HCT116 (cell line): Measurements from ENCODE around the gene UBTF. TPM values are rescaled to one million over a fixed set of nuclear protein-coding genes. Genes with fewer than 3 reads are reported as not detected.
A peak's percentile ranks its signal among the peaks of the same experiment; 100 is the strongest.

Experiments used
- ATAC-seq: fragments of 200-7000 bp; cut with Tn5 transposase; 2 replicates; pipeline ENCODE4 v1.9.1; 2020; ENCODE audit warnings: mild to moderate bottlenecking, moderate library complexity
- BruUV-seq: library from RNA; stranded (reverse); fragments of 400-500 nt; replicated peaks from 2 replicates; lab custom pipeline; 2021; lab: Mats Ljungman, UMichigan
- CTCF ChIA-PET: fragments of 300-600 bp; sonication (Branson Sonifier 250); formaldehyde crosslinking; loops from one replicate; lab custom pipeline; 2021; ENCODE audit warnings: antibody characterized with exemption; lab: Charles Lee
- POLR2A ChIA-PET: fragments of 300-600, 350-600 bp; sonication (Branson Sonifier 250); formaldehyde crosslinking; loops from one replicate; lab custom pipeline; 2021; ENCODE audit warnings: antibody characterized with exemption; lab: Charles Lee
- RAD21 ChIA-PET, 2 experiments: fragments of 300-600 bp; sonication (Branson Sonifier 250); formaldehyde crosslinking; loops; one replicate each; lab custom pipeline; 2023; ENCODE audit warnings: low total read pairs in 2 of 2; ENCODE audit not compliant: uncharacterized antibody in 2 of 2, unreplicated experiment in 2 of 2, low non-redundant PET in 1 of 2; lab: Charles Lee
- DNase-seq: peaks from one replicate; pipeline ENCODE4 v3.0.0-alpha.2; 2010; ENCODE audit warnings: low read depth, low spot score
- H2AFZ ChIP-seq: fragments of 200-600 bp; shearing (Covaris generic), sonication (generic); 2 replicates; pipeline ENCODE4 v1.6.1; 2017; ENCODE audit warnings: low read depth, mixed run types, mixed read lengths, antibody characterized with exemption, low read length; ENCODE audit not compliant: poor library complexity, severe bottlenecking
- H3K27ac ChIP-seq: 2 replicates; pipeline ENCODE4 v1.5.1; 2012; ENCODE audit warnings: low read depth, low read length
- H3K27me3 ChIP-seq: fragments of 200-600 bp; sonication (generic); 2 replicates; pipeline ENCODE4 v1.6.1; 2016; ENCODE audit warnings: mixed run types, low read length, mixed read lengths; ENCODE audit not compliant: insufficient read depth
- H3K36me3 ChIP-seq, 2 experiments: fragments of 200-500 bp in 1 of 2; fragments of 200-600 bp in 1 of 2; sonication (Bioruptor generic) in 1 of 2; sonication (generic) in 1 of 2; 2 replicates each; pipeline versions ENCODE4 v1.5.1 to v1.6.1; 2014 to 2016; ENCODE audit warnings: low read length in 2 of 2, inconsistent platforms in 1 of 2, mixed read lengths in 1 of 2, mixed run types in 1 of 2; ENCODE audit not compliant: insufficient read depth in 2 of 2, control insufficient read depth in 1 of 2
- H3K4me1 ChIP-seq, 2 experiments: fragments of 200-600 bp in 1 of 2; sonication (generic) in 1 of 2; 2 replicates each; pipeline versions ENCODE4 v1.5.1 to v1.6.1; 2012 to 2017; ENCODE audit warnings: low read length in 2 of 2, inconsistent platforms in 1 of 2, mild to moderate bottlenecking in 1 of 2, mixed read lengths in 1 of 2, mixed run types in 1 of 2, moderate library complexity in 1 of 2; ENCODE audit not compliant: insufficient read depth in 2 of 2, control insufficient read depth in 1 of 2
- H3K4me2 ChIP-seq: fragments of 200-600 bp; sonication (generic); 2 replicates; pipeline ENCODE4 v1.6.1; 2017; ENCODE audit warnings: mixed run types, low read length, mixed read lengths
- H3K4me3 ChIP-seq, 2 experiments: fragments of 200-600 bp in 1 of 2; sonication (generic) in 1 of 2; replicated peaks in 1 of 2; 2 replicates each; pipeline ENCODE4 v1.5.1; 2011 to 2016; ENCODE audit warnings: low read length in 2 of 2, control low read depth in 1 of 2, low read depth in 1 of 2, mild to moderate bottlenecking in 1 of 2, mixed read lengths in 1 of 2, mixed run types in 1 of 2
- H3K79me2 ChIP-seq: fragments of 200-600 bp; sonication (generic); 2 replicates; pipeline ENCODE4 v1.6.1; 2017; ENCODE audit warnings: mild to moderate bottlenecking, mixed run types, low read length, moderate library complexity, mixed read lengths; ENCODE audit not compliant: insufficient read depth
- H3K9ac ChIP-seq: fragments of 200-600 bp; sonication (generic); 2 replicates; pipeline ENCODE4 v1.6.1; 2016; ENCODE audit warnings: low read length, mixed read lengths
- H3K9me2 ChIP-seq: fragments of 200-600 bp; sonication (generic), shearing (Covaris generic); 2 replicates; pipeline ENCODE4 v1.6.1; 2017; ENCODE audit warnings: mixed run types, mild to moderate bottlenecking, moderate library complexity; ENCODE audit not compliant: insufficient read depth
- H3K9me3 ChIP-seq, 2 experiments: fragments of 200-500 bp in 1 of 2; fragments of 200-600 bp in 1 of 2; sonication (Bioruptor generic) in 1 of 2; sonication (generic) in 1 of 2; 2 replicates each; pipeline ENCODE4 v1.6.1; 2014 to 2017; ENCODE audit warnings: low read length in 2 of 2, mixed read lengths in 2 of 2, inconsistent platforms in 1 of 2, low read depth in 1 of 2, mild to moderate bottlenecking in 1 of 2, mixed run types in 1 of 2, moderate library complexity in 1 of 2; ENCODE audit not compliant: control insufficient read depth in 1 of 2, insufficient read depth in 1 of 2
- H4K20me1 ChIP-seq: fragments of 200-600 bp; sonication (generic), shearing (Covaris generic); 2 replicates; pipeline ENCODE4 v1.6.1; 2017; ENCODE audit warnings: mixed run types, mild to moderate bottlenecking, moderate library complexity; ENCODE audit not compliant: insufficient read depth
- POLR2A ChIP-seq: IDR thresholded peaks from 2 replicates; pipeline ENCODE4 v1.7.0; 2011; ENCODE audit warnings: borderline replicate concordance; ENCODE audit not compliant: insufficient read depth, insufficient read length; ENCODE audit errors: extremely low read depth
- POLR2AphosphoS5 ChIP-seq: IDR thresholded peaks from 2 replicates; pipeline ENCODE4 v1.6.1; 2011; ENCODE audit warnings: mild to moderate bottlenecking, low read depth, low read length, moderate library complexity
- RAD21 ChIP-seq: IDR thresholded peaks from 2 replicates; pipeline ENCODE4 v1.6.1; 2012; ENCODE audit warnings: low read depth, mild to moderate bottlenecking
- TCF7L2 ChIP-seq: IDR thresholded peaks from 2 replicates; pipeline ENCODE4 v1.7.0; 2011; ENCODE audit warnings: borderline replicate concordance, inconsistent platforms; ENCODE audit not compliant: insufficient read depth, insufficient read length; ENCODE audit errors: extremely low read depth
- YY1 ChIP-seq: IDR thresholded peaks from 2 replicates; pipeline ENCODE4 v1.6.1; 2011; ENCODE audit warnings: low read length, low read depth, moderate library complexity, mild to moderate bottlenecking; ENCODE audit not compliant: insufficient replicate concordance; ENCODE audit errors: extremely low read depth
- ZFX ChIP-seq: fragments of 450-650 bp; IDR thresholded peaks from 2 replicates; pipeline ENCODE4 v1.6.1; 2017
- intact Hi-C: fragments of 100-400 bp; cut with micrococcal nuclease; formaldehyde crosslinking; loops from 2 replicates; pipeline ENCODE4 v1.10.0; 2022
- total RNA-seq: library from RNA; stranded (reverse); gene quantifications from one replicate; pipeline ENCODE4 v1.2.1, GENCODE V29; 2021; ENCODE audit not compliant: unreplicated experiment
- TF ChIP-seq, protein P1 (sequence below): IDR thresholded peaks from 2 replicates; pipeline ENCODE4 v1.6.1; 2012; ENCODE audit warnings: low read depth
- TF ChIP-seq, protein P2 (sequence below), 3 experiments: fragments of 200-600 bp in 1 of 3; sonication (generic) in 1 of 3; IDR thresholded peaks in 2 of 3; conservative IDR thresholded peaks in 1 of 3; 2 replicates each; pipeline ENCODE4 v1.5.1; 2012 to 2017; ENCODE audit warnings: low read depth in 2 of 3, low read length in 2 of 3, antibody characterized with exemption in 1 of 3, borderline replicate concordance in 1 of 3, control low read depth in 1 of 3, mild to moderate bottlenecking in 1 of 3, mixed read lengths in 1 of 3, mixed run types in 1 of 3, moderate library complexity in 1 of 3; ENCODE audit not compliant: insufficient read depth in 1 of 3
- TF ChIP-seq, protein P3 (sequence below): IDR thresholded peaks from 2 replicates; pipeline ENCODE4 v1.6.1; 2011; ENCODE audit warnings: mild to moderate bottlenecking, low read length, moderate library complexity; ENCODE audit not compliant: insufficient replicate concordance; ENCODE audit errors: extremely low read depth
- TF ChIP-seq, protein P4 (sequence below): IDR thresholded peaks from 2 replicates; pipeline ENCODE4 v1.6.1; 2012

UBTF gene
- total RNA-seq, 1 experiment from 2014 or later, result 84.3 TPM

DNA sequence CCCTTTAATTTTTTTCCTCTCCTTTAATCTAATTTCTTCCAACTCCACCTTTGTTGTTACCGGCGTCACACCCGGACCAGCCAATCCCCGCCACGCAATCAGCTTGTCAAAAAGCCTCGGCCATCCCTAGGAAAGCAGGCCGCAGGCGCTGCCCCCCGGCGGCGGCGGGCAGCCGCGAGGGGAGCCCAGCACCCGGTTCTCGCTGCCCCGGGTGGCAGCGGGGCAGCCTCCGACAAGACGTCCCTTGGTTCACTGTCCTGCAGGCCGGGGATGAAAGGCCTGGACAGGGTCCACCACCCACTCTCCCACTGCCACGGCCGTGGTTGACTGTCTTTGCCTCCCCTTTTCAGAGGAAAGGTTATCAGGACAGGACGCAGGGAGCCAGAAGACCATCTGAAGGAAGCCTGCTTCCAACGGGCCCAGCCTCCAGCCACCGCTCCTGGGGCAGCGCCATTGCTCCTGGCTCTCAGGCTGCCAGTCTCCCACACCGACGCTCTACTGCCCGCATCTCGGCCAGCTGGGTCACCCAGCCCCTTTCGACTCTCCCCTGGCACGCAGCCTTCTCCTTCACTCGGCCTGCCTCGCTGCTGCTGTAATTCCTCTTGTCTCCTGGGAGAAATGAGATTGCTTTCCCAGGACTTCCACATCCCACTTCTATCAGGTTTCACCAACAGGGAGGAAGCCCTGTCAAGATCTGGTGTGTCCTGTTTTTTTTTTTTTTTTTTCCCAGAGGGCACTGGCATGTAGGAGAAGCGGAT, 2.8 kb upstream of the UBTF start:
- BruUV-seq, result no TSS peak
- CTCF ChIA-PET, result interaction anchor here (0.6 to 2.4 kb wide), 8 partner anchors 12 to 123 kb away, joined by 3 to 10 read pairs (median 4); partner anchors contain the start of gene GRN
- DNase-seq, result peak; percentile 70
- peaks cover 17% of the 10 kb centered on the region for H3K79me2 ChIP-seq
- peak overlapping the region; percentile 71 to 73 for H3K4me3 ChIP-seq
- peaks cover 25 to 36% of the 10 kb centered on the region in 2 experiments for H3K4me1 ChIP-seq
- H3K9me2 ChIP-seq, result no peaks in the 10 kb centered on the region
- no peaks in the 10 kb centered on the region for H3K36me3 ChIP-seq
- ATAC-seq, result peak; percentile 29
- intact Hi-C loops, result no loop called here
- RAD21 ChIA-PET, result no interaction called here
- POLR2A ChIA-PET, result interaction anchor here (0.7 to 2.5 kb wide), 10 partner anchors 8 to 123 kb away, joined by 3 to 8 read pairs (median 4); partner anchors contain the start of genes GRN, SLC25A39 and TMUB2
- TF ChIP-seq, protein P1, sequence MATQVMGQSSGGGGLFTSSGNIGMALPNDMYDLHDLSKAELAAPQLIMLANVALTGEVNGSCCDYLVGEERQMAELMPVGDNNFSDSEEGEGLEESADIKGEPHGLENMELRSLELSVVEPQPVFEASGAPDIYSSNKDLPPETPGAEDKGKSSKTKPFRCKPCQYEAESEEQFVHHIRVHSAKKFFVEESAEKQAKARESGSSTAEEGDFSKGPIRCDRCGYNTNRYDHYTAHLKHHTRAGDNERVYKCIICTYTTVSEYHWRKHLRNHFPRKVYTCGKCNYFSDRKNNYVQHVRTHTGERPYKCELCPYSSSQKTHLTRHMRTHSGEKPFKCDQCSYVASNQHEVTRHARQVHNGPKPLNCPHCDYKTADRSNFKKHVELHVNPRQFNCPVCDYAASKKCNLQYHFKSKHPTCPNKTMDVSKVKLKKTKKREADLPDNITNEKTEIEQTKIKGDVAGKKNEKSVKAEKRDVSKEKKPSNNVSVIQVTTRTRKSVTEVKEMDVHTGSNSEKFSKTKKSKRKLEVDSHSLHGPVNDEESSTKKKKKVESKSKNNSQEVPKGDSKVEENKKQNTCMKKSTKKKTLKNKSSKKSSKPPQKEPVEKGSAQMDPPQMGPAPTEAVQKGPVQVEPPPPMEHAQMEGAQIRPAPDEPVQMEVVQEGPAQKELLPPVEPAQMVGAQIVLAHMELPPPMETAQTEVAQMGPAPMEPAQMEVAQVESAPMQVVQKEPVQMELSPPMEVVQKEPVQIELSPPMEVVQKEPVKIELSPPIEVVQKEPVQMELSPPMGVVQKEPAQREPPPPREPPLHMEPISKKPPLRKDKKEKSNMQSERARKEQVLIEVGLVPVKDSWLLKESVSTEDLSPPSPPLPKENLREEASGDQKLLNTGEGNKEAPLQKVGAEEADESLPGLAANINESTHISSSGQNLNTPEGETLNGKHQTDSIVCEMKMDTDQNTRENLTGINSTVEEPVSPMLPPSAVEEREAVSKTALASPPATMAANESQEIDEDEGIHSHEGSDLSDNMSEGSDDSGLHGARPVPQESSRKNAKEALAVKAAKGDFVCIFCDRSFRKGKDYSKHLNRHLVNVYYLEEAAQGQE, result no peak
- TF ChIP-seq POLR2AphosphoS5 (peak; percentile 49; the same call in 1 of the 2 replicates), YY1 (peak; percentile 50), TCF7L2 (peak; percentile 78), POLR2A (no peak), ZFX (peak; percentile 50; the same call in 1 of the 2 replicates), RAD21 (peak; percentile 15; the same call in 1 of the 2 replicates)
- TF ChIP-seq, protein P2, sequence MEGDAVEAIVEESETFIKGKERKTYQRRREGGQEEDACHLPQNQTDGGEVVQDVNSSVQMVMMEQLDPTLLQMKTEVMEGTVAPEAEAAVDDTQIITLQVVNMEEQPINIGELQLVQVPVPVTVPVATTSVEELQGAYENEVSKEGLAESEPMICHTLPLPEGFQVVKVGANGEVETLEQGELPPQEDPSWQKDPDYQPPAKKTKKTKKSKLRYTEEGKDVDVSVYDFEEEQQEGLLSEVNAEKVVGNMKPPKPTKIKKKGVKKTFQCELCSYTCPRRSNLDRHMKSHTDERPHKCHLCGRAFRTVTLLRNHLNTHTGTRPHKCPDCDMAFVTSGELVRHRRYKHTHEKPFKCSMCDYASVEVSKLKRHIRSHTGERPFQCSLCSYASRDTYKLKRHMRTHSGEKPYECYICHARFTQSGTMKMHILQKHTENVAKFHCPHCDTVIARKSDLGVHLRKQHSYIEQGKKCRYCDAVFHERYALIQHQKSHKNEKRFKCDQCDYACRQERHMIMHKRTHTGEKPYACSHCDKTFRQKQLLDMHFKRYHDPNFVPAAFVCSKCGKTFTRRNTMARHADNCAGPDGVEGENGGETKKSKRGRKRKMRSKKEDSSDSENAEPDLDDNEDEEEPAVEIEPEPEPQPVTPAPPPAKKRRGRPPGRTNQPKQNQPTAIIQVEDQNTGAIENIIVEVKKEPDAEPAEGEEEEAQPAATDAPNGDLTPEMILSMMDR (IDR thresholded peaks at IDR 0.05 in 2 of 3, conservative IDR thresholded peaks at IDR 0.05 in 1 of 3; ENCODE audit: borderline replicate concordance in 1 of 3, insufficient read depth in 1 of 3, low read depth in 2 of 3, low read length in 2 of 3), result peak; percentile 9 to 24 (median 20); a peak in 1 of 6 replicates
- TF ChIP-seq, protein P3, sequence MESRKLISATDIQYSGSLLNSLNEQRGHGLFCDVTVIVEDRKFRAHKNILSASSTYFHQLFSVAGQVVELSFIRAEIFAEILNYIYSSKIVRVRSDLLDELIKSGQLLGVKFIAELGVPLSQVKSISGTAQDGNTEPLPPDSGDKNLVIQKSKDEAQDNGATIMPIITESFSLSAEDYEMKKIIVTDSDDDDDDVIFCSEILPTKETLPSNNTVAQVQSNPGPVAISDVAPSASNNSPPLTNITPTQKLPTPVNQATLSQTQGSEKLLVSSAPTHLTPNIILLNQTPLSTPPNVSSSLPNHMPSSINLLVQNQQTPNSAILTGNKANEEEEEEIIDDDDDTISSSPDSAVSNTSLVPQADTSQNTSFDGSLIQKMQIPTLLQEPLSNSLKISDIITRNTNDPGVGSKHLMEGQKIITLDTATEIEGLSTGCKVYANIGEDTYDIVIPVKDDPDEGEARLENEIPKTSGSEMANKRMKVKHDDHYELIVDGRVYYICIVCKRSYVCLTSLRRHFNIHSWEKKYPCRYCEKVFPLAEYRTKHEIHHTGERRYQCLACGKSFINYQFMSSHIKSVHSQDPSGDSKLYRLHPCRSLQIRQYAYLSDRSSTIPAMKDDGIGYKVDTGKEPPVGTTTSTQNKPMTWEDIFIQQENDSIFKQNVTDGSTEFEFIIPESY, result no peak
- TF ChIP-seq, protein P4, sequence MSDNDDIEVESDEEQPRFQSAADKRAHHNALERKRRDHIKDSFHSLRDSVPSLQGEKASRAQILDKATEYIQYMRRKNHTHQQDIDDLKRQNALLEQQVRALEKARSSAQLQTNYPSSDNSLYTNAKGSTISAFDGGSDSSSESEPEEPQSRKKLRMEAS, result no peak; the same call in 1 of the 2 replicates
- H3K4me2 ChIP-seq, result peak overlapping the region; percentile 90
- no peaks in the 10 kb centered on the region for H3K9me3 ChIP-seq
- no peak overlapping the region for H2AFZ ChIP-seq
- H4K20me1 ChIP-seq, result no peaks in the 10 kb centered on the region
- peak overlapping the region; percentile 84 for H3K9ac ChIP-seq
- H3K27ac ChIP-seq, result peak overlapping the region; percentile 100
- H3K27me3 ChIP-seq, result no peaks in the 10 kb centered on the region
